ENCODE results near the gene TMEM131L. TPM values are rescaled to one million over a fixed set of nuclear protein-coding genes. Genes with fewer than 3 reads are reported as not detected.
"Not testable (repeated sequence)": the region's sequence is repeated elsewhere in the genome, so short reads cannot be mapped to it uniquely, and the experiment has no call there.

TMEM131L gene
- total RNA-seq, 2 experiments from 2014 or later, result 28.3 to 30.9 TPM

- POLR2A ChIA-PET, result not testable (repeated sequence)
These were observed 82.7 kb downstream of the TMEM131L start for GRCh38 chr4:153548907-153549306.

DNA sequence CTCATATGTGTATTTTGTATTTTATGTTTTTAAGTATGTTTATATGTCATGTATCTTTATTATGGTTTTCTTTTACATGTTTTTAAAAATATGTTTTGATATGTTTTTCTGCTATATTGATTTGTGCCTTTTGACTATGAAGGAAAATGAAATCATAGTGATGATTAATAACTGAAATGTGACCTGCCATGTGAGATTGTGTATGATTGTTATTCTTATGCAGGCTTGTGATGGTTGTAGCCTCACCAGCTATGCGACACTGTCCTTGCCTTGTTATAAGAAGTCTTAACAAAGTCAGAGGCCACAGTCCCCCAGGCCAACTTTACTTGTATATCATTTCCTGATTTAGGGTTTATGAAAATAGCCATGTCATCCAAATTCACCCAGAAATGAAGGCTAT lies 83.2 kb downstream of the TMEM131L start:
- CTCF ChIA-PET, result interaction anchor here (0.6 to 1.6 kb wide), 2 partner anchors 25 to 117 kb away, joined by 3 to 4 read pairs; no protein-coding TSS in a partner anchor
- POLR2A ChIA-PET, result interaction anchor here (0.5 kb wide), 1 partner anchor 69 kb away, joined by 5 read pairs; no protein-coding TSS in a partner anchor

More at GRCh38 chr4:153548907-153549306, 82.7 kb downstream of the TMEM131L start:
- CTCF ChIA-PET, result interaction anchor here (1.6 kb wide), 1 partner anchor 25 kb away, joined by 4 read pairs; no protein-coding TSS in a partner anchor

- CTCF ChIA-PET, result no interaction called here
- POLR2A ChIA-PET, result no interaction called here
These were observed 87.1 kb downstream of the TMEM131L start for GRCh38 chr4:153553155-153553818.

- ChIA-PET POLR2A (no interaction called here), CTCF (no interaction called here)
These were observed 87.6 kb downstream of the TMEM131L start for GRCh38 chr4:153553819-153554170.

DNA sequence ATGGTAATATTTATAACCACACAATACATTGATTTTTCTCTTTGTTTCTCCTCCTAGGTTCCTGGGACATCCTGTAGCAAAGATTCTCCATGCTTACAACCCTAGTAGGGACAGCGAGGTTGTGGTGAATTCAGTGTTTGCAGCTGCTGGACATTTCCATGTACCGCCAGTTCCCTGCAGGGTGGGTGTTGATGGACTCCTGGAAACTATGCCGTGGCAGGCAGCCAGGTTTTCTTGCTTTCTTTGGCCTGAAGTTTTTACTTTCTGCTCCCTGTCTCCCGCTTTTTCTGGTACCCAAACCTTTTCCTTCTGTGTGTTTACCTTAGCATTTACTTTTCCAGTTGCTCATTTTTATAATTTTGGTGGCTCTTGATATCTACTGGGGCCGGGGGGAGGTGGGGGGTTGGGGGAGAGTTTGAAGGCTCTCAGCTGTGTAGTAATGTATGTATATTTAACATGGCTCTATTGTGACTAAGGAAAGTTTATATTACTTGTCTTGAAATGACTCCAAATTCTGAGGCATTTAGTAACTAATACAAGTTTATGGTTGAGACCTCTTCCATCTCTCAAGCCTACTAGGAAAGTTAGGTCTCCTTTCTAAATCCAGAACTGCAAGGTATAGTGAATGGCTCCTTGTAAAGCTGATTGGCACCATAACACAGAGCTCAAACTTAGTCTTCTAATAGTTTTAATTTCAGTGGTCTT lies 89.7 kb downstream of the TMEM131L start:
- ChIA-PET POLR2A (no interaction called here), CTCF (no interaction called here)

- ChIA-PET CTCF (no interaction called here), POLR2A (no interaction called here)
These were observed 90.3 kb downstream of the TMEM131L start for GRCh38 chr4:153556435-153556815.

DNA sequence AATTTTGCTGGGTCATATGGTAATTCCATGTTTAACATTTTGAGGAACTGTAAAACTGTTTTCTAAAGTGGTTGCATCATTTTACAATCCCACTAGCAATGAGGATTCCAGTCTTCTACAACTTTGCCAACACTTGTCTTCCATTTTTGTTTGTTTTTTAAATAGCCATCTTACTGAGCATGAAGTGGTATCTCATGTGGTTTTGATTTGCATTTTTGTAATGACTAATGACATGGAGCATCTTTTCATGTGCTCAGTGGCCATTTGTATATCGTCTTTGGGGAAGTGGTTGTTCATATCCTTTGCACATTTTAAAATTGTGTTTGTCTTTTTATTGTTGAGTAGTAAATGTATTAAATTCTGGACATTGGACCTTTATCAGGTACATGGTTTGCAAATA lies 94.7 kb downstream of the TMEM131L start:
- POLR2A ChIA-PET, result no interaction called here

GRCh38 chr4:153564630-153565525 lies 98.7 kb downstream of the TMEM131L start:
- ChIA-PET POLR2A (no interaction called here), CTCF (no interaction called here)

More for the DNA sequence above, 94.7 kb downstream of the TMEM131L start:
- CTCF ChIA-PET, result no interaction called here

DNA sequence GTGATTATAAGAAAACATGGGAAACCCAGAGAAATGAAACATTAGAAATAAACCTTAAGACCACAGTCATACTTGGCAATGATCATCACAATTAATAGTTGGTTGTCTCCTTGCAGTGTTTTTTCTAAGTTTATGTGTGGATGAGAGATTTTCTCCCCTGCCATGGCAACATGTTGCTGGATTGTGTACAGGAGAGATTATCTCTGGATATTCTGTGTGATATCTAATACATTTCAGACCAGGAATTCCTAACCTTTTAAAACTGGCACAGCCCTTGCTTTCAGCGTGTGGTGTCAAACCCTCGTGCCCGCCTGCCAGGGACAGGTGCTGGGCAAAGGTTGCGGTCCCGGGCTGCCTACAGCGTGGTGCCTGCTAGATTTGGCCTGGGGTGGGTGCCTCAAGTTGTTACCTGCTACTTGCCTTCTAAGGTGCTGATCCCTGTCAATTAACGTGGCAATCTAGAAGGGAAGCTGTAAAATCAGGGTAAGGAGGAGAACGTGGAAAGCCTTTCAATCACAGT lies 100.5 kb downstream of the TMEM131L start:
- POLR2A ChIA-PET, result no interaction called here

GRCh38 chr4:153567660-153568059 lies 101.5 kb downstream of the TMEM131L start:
- CTCF ChIA-PET, result interaction anchor here (0.7 kb wide), 1 partner anchor 9 kb away, joined by 4 read pairs; no protein-coding TSS in a partner anchor
- POLR2A ChIA-PET, result not testable (repeated sequence)

More for the DNA sequence above, 100.5 kb downstream of the TMEM131L start:
- CTCF ChIA-PET, result interaction anchor here (0.6 kb wide), 1 partner anchor 251 kb away, joined by 3 read pairs; no protein-coding TSS in a partner anchor

DNA sequence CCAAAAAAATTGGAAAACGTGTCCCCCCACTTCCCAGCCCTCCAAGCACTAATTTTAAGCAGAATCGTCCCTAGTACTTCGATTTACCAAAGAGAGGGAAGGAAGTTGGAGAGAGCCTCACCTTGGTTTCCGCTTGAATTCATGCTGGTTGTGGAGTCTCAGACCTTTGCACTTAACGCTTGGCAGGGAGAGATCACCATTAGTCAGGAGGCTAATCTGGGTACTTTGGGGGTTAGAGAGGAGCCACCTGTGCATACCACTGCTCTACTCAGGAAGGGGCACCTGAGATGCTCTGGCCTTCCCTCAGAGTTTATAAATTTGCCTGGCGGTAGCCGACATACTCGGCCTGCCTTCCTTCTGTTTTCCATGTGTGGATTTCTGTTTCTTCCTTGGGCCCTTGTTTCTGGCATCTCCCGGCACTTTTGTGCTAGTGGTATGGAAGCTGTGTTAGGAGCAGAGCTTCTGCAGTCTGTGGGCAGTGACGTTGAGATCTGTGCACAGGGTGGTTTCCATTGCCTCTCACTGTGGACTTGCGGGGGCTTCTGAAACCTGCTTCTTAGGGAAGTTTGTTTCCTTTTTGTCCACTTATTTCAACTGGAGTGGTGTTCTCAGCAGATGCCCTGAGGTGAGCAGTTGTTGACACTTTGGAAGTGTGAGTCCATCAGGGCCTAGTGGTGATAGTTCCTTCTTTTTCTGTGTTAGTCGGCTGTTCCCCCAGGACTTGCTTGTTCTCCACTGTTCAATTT lies 104.2 kb downstream of the TMEM131L start:
- CTCF ChIA-PET, result interaction anchor here (0.9 to 1.1 kb wide), 2 partner anchors 46 to 144 kb away, joined by 3 read pairs; no protein-coding TSS in a partner anchor
- POLR2A ChIA-PET, result no interaction called here

- POLR2A ChIA-PET, result no interaction called here
- CTCF ChIA-PET, result interaction anchor here (0.6 to 0.9 kb wide), 2 partner anchors 145 to 227 kb away, joined by 3 read pairs; partner anchors contain the start of gene MND1
These were observed 104.9 kb downstream of the TMEM131L start for GRCh38 chr4:153571006-153571545.

DNA sequence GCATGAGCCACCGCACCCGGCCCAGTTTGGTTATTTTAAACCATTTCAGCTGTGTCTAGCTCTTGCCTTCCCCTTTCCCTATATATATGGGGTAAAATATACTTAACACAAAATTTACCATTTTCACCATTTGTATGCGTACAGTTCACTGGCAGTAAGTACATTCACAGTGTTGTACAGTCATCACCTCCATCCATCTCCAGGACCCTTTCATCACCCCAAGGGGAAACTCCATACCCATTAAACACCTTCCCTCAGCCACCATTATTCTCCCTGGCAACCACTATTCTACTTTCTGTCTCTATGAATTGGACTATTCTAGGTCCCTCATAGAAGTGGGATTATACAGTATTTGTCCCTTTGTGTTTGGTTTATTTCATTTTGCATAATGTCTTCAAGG lies 106.4 kb downstream of the TMEM131L start:
- ChIA-PET CTCF (interaction anchor here (0.5 kb wide), 1 partner anchor 21 kb away, joined by 4 read pairs; no protein-coding TSS in a partner anchor), POLR2A (no interaction called here)

GRCh38 chr4:153573221-153573620 lies 107.1 kb downstream of the TMEM131L start:
- CTCF ChIA-PET, result interaction anchor here (1.2 to 1.9 kb wide), 3 partner anchors 32 to 228 kb away, joined by 3 to 9 read pairs (median 4); no protein-coding TSS in a partner anchor

GRCh38 chr4:153573881-153574802 lies 108.0 kb downstream of the TMEM131L start:
- ChIA-PET CTCF (interaction anchor here (0.7 to 1.9 kb wide), 20 partner anchors 23 to 230 kb away, joined by 3 to 10 read pairs (median 4); partner anchors contain the start of genes MND1 and TMEM131L), POLR2A (interaction anchor here (0.6 to 1.5 kb wide), 3 partner anchors 86 to 108 kb away, joined by 3 to 13 read pairs (median 3); partner anchors contain the start of gene TMEM131L)

More at GRCh38 chr4:153573221-153573620, 107.1 kb downstream of the TMEM131L start:
- POLR2A ChIA-PET, result interaction anchor here (1.0 to 1.5 kb wide), 2 partner anchors 90 to 107 kb away, joined by 3 to 13 read pairs; partner anchors contain the start of gene TMEM131L

GRCh38 chr4:153576443-153576774 lies 110.2 kb downstream of the TMEM131L start:
- ChIA-PET POLR2A (no interaction called here), CTCF (interaction anchor here (0.7 to 0.8 kb wide), 2 partner anchors 8 to 63 kb away, joined by 3 to 4 read pairs; no protein-coding TSS in a partner anchor)

GRCh38 chr4:153577053-153577452 lies 110.9 kb downstream of the TMEM131L start:
- ChIA-PET CTCF (interaction anchor here (0.7 to 0.8 kb wide), 2 partner anchors 9 to 63 kb away, joined by 3 to 4 read pairs; no protein-coding TSS in a partner anchor), POLR2A (no interaction called here)

All from activated CD8-positive, alpha-beta memory T cell treated with anti-CD3 and anti-CD28 coated beads for 36 hours (primary cell).